HepG2 (cell line): ENCODE measurements around the gene CKS1B. TPM values are rescaled to one million over a fixed set of nuclear protein-coding genes. Genes with fewer than 3 reads are reported as not detected.

ENCODE experiments used
- ATAC-seq: fragments of 200-7000 bp; cut with Tn5 transposase; 3 replicates; pipeline ENCODE4 v1.9.1; 2020; ENCODE audit warnings: mild to moderate bottlenecking, moderate library complexity
- BruUV-seq: library from RNA; stranded (reverse); fragments of 400-500 nt; replicated peaks from 2 replicates; lab custom pipeline; 2021; lab: Mats Ljungman, UMichigan
- CTCF ChIA-PET: fragments of 300-600 bp; formaldehyde crosslinking; extraction: SDS; loops from one replicate; lab custom pipeline; 2021; ENCODE audit warnings: low total read pairs, inconsistent platforms, low intra/inter-chr PET ratio; lab: Yijun Ruan, JAX
- POLR2A ChIA-PET: fragments of 350-600 bp; sonication (Branson Sonifier 250); formaldehyde crosslinking; loops from one replicate; lab custom pipeline; 2020; ENCODE audit warnings: antibody characterized with exemption, inconsistent platforms; lab: Yijun Ruan, JAX
- DNase-seq: peaks from one replicate; pipeline ENCODE4 v3.0.0-alpha.2; 2015; ENCODE audit warnings: low spot score
- FAIRE-seq: peaks from 3 replicates; lab custom pipeline; 2011; peaks lifted over from hg19 to GRCh38; lab: Jason Lieb, UNC
- H2AFZ ChIP-seq: one replicate; pipeline ENCODE4 v1.6.1; 2011; ENCODE audit warnings: low read length, inconsistent platforms
- H3K27ac ChIP-seq: fragments of 300-600 bp; 3 replicates; pipeline ENCODE4 v1.8.0; 2011; ENCODE audit warnings: mixed run types, mild to moderate bottlenecking, mixed read lengths, low read length, inconsistent platforms; ENCODE audit not compliant: insufficient read depth; ENCODE audit errors: extremely low read length
- H3K27me3 ChIP-seq, 2 experiments: fragments of 200-600 bp in 1 of 2; 2 replicates in 1 of 2; 3 replicates in 1 of 2; pipeline versions ENCODE4 v1.6.0 to v1.8.0; 2011; ENCODE audit warnings: low read length in 2 of 2, mild to moderate bottlenecking in 2 of 2, moderate library complexity in 2 of 2, inconsistent platforms in 1 of 2; ENCODE audit not compliant: insufficient read depth in 2 of 2, control insufficient read depth in 1 of 2
- H3K36me3 ChIP-seq, 2 experiments: fragments of 200-600 bp in 1 of 2; replicated peaks in 1 of 2; 2 replicates in 1 of 2; 3 replicates in 1 of 2; pipeline versions ENCODE4 v1.5.1 to v1.8.0; 2011; ENCODE audit warnings: low read length in 2 of 2, inconsistent platforms in 1 of 2; ENCODE audit not compliant: insufficient read depth in 2 of 2, control insufficient read depth in 1 of 2
- H3K4me1 ChIP-seq: 2 replicates; pipeline ENCODE4 v1.5.1; 2012; ENCODE audit warnings: low read length, inconsistent platforms; ENCODE audit not compliant: insufficient read depth
- H3K4me2 ChIP-seq: 2 replicates; pipeline ENCODE4 v1.6.0; 2011; ENCODE audit warnings: low read depth, low read length, inconsistent platforms
- H3K4me3 ChIP-seq, 3 experiments: fragments of 200-600 bp in 1 of 3; sonication (generic), shearing (Covaris generic) in 1 of 3; replicated peaks in 1 of 3; 2 replicates each; pipeline ENCODE4 v1.5.1; 2011 to 2016; ENCODE audit warnings: low read length in 3 of 3, inconsistent platforms in 2 of 3, low read depth in 2 of 3, mild to moderate bottlenecking in 2 of 3, control low read depth in 1 of 3, mixed read lengths in 1 of 3; ENCODE audit not compliant: insufficient read depth in 1 of 3
- H3K79me2 ChIP-seq: one replicate; pipeline ENCODE4 v1.6.1; 2011; ENCODE audit warnings: low read length, inconsistent platforms; ENCODE audit not compliant: insufficient read depth
- H3K9ac ChIP-seq: 2 replicates; pipeline ENCODE4 v1.6.0; 2011; ENCODE audit warnings: mild to moderate bottlenecking, low read depth, low read length, inconsistent platforms; ENCODE audit not compliant: insufficient read depth
- H3K9me3 ChIP-seq: 2 replicates; pipeline ENCODE4 v1.5.1; 2012; ENCODE audit warnings: mild to moderate bottlenecking, low read length
- H4K20me1 ChIP-seq: 2 replicates; pipeline ENCODE4 v1.6.0; 2011; ENCODE audit warnings: inconsistent platforms, mild to moderate bottlenecking, low read length, moderate library complexity; ENCODE audit not compliant: insufficient read depth
- HOXA9 ChIP-seq: sonication (generic); formaldehyde crosslinking; IDR thresholded peaks from 2 replicates; pipeline ENCODE4 v1.8.1; 2022; ENCODE audit warnings: missing genetic modification reagents, mild to moderate bottlenecking, moderate library complexity, borderline replicate concordance
- LCORL ChIP-seq, 2 experiments: fragments of 450-650 bp in 1 of 2; sonication (generic) in 1 of 2; formaldehyde crosslinking in 1 of 2; IDR thresholded peaks; 2 replicates each; pipeline versions ENCODE4 v1.5.0 to v1.6.1; 2017 to 2020; ENCODE audit warnings: antibody characterized with exemption in 1 of 2, missing genetic modification reagents in 1 of 2
- MEF2D ChIP-seq: sonication (generic); formaldehyde crosslinking; IDR thresholded peaks from 2 replicates; pipeline ENCODE4 v1.5.1; 2020; ENCODE audit warnings: mild to moderate bottlenecking, missing genetic modification reagents
- NFE2L1 ChIP-seq: sonication (generic); formaldehyde crosslinking; IDR thresholded peaks from 2 replicates; pipeline ENCODE4 v1.4.0; 2020; ENCODE audit warnings: missing genetic modification reagents, mild to moderate bottlenecking, borderline replicate concordance
- SALL1 ChIP-seq: sonication (generic); formaldehyde crosslinking; IDR thresholded peaks from 2 replicates; pipeline ENCODE4 v1.8.0; 2022; ENCODE audit warnings: mild to moderate bottlenecking, missing genetic modification reagents
- SP5 ChIP-seq: IDR thresholded peaks from 2 replicates; pipeline ENCODE4 v1.6.1; 2016; ENCODE audit warnings: low read depth, borderline replicate concordance
- ZHX1 ChIP-seq: sonication (generic); formaldehyde crosslinking; IDR thresholded peaks from 2 replicates; pipeline ENCODE4 v1.8.1; 2022; ENCODE audit warnings: low read depth, mild to moderate bottlenecking, missing genetic modification reagents
- ZNF616 ChIP-seq: sonication (generic); formaldehyde crosslinking; IDR thresholded peaks from 2 replicates; pipeline ENCODE4 v1.5.0; 2020; ENCODE audit warnings: low read depth, mild to moderate bottlenecking, missing genetic modification reagents
- ZNF713 ChIP-seq: sonication (generic); formaldehyde crosslinking; IDR thresholded peaks from 2 replicates; pipeline ENCODE4 v1.4.0; 2020; ENCODE audit warnings: mild to moderate bottlenecking, missing genetic modification reagents
- ZNF776 ChIP-seq: sonication (generic); formaldehyde crosslinking; IDR thresholded peaks from 2 replicates; pipeline ENCODE4 v1.4.0; 2020; ENCODE audit warnings: mild to moderate bottlenecking, missing genetic modification reagents
- ZNF800 ChIP-seq: sonication (generic); formaldehyde crosslinking; IDR thresholded peaks from 2 replicates; pipeline ENCODE4 v1.4.0; 2020; ENCODE audit warnings: missing genetic modification reagents
- WGBS: methylation state at CpG from one replicate; pipeline ENCODE4 v1.1.6; 2017; ENCODE audit warnings: low lambda C conversion rate; 5-methylcytosine and 5-hydroxymethylcytosine counted together
- in situ Hi-C: cut with HindIII; loops from 2 replicates; pipeline ENCODE4 v1.10.0; 2017; ENCODE audit warnings: low pct_unique_long_range_greater_than_20kb; ENCODE audit not compliant: extremely low pct_ligation_motif_present
- intact Hi-C: fragments of 100-400 bp; cut with micrococcal nuclease; formaldehyde crosslinking; loops from one replicate; pipeline ENCODE4 v1.10.0; 2022; ENCODE audit not compliant: unreplicated experiment
- polyA plus RNA-seq, 8 experiments: library from polyadenylated mRNA; depleted of rRNA in 3 of 8; stranded (reverse) in 7 of 8; unstranded in 1 of 8; fragments of >200 nt; fragmentation: Illumina TruSeq in 4 of 8; extraction: Trizol in 4 of 8; gene quantifications; 2 replicates each; pipeline versions ENCODE4 v1.2.1 to v1.2.3, GENCODE V29; 2011 to 2016; ENCODE audit warnings: low read depth in 4 of 8, missing spikeins in 1 of 8, mixed read lengths in 1 of 8; ENCODE audit not compliant: insufficient read depth in 1 of 8
- total RNA-seq, 5 experiments: library from RNA; depleted of rRNA; stranded (reverse); fragments of >200 nt; fragmentation: Illumina TruSeq; extraction: Trizol; gene quantifications; 2 replicates each; pipeline ENCODE4 v1.2.3, GENCODE V29; 2016; ENCODE audit warnings: low read depth in 1 of 5

Gene CKS1B
- total and polyA plus RNA-seq, 2 of the 13 experiments (the other 11 are each of a cell fraction or from before 2014, with no cell fraction given), result 217 to 222 TPM

DNA sequence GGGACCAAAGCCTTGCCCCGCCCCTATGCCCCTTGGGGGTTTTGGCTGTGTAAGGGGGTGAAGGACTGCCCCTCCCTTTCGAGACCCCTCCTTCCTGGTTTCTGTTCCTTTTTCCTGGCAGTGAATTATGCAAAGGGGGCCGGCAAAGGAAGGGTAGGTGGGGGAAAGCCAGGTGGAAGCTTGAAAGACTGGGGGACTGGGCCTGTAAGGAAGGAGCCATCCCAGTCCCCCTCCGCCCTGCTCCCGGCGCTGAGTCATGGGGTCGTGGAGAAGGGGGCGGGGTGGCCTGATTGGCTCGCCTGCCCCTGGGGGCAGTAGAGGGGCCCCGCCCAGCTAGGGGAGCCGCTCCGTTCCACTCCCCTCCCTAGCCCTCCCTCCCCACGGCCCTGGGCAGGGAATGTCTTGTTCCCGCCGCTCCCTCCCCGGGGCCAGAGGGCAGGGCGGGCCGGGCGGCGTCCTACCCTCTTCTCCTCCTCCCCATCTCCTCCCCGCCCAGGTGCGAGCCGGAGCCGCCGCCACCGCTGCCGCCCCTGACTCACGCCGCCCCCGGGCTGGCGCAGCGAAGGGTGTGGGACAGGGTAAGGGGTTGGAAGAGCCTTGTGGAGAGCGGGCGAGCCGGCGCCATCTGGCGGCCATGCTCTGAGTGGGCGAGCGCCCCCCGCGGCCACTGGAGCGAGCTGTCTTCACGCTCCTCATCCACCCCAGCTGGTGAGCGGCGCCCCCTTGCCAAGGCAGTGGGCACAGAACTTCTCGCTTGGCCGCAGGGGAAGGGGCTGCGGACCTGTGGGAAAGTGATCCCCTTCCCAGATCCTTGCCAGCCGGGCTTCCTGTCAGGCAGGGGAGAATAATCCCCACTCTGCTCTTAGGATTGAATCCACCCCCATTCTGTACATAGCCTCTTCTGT lies 42.8 kb downstream of the CKS1B start:
- peak overlapping the region in 2 of 3 experiments; percentile 48 to 61; a peak in 5 of 6 replicates for H3K4me3 ChIP-seq
- peak; percentile 18 for FAIRE-seq
- no TSS peak for BruUV-seq
- TF ChIP-seq HOXA9 (CRISPR knock-in tag) (no peak), MEF2D (CRISPR knock-in tag) (no peak), ZNF776 (CRISPR knock-in tag) (peak; percentile 86), ZNF713 (no peak), LCORL (IDR thresholded peaks at IDR 0.05) (no peak), LCORL (CRISPR knock-in tag; IDR thresholded peaks at IDR 0.05) (peak; percentile 93), NFE2L1 (no peak), SP5 (CRISPR knock-in tag) (peak; percentile 55; the same call in 1 of the 2 replicates), SALL1 (CRISPR knock-in tag) (peak; percentile 84), ZHX1 (CRISPR knock-in tag) (peak; percentile 74; the same call in 1 of the 2 replicates), ZNF800 (CRISPR knock-in tag) (0 out of 2 replicates have a peak, but pooled peaks have one; percentile 31), ZNF616 (CRISPR knock-in tag) (no peak)

More for the DNA sequence above, 42.8 kb downstream of the CKS1B start:
- Histone ChIP-seq H3K9ac (peak overlapping the region; percentile 32; the same call in 1 of the 2 replicates), H3K79me2 (peaks cover 2% of the 10 kb centered on the region), H3K27ac (peak overlapping the region; percentile 74), H3K4me2 (peak overlapping the region; percentile 79), H4K20me1 (peaks cover 6% of the 10 kb centered on the region; the same call in 1 of the 2 replicates), H3K36me3 (peaks cover 6 to 26% of the 10 kb centered on the region in 2 experiments; a peak in 4 of 5 replicates), H2AFZ (no peak overlapping the region), H3K27me3 (no peaks in the 10 kb centered on the region), H3K4me1 (peaks cover 43% of the 10 kb centered on the region), H3K9me3 (no peaks in the 10 kb centered on the region)
- WGBS, result 32% methylated on average over 6 of the region's 49 CpGs
- ChIA-PET CTCF (interaction anchor here (0.6 to 2.8 kb wide), 17 partner anchors 13 to 111 kb away, joined by 3 to 54 read pairs (median 7); partner anchors contain the start of genes CKS1B, FLAD1, LENEP and PBXIP1), POLR2A (interaction anchor here (0.6 to 8.2 kb wide), 17 partner anchors 9 to 109 kb away, joined by 3 to 90 read pairs (median 7); partner anchors contain the start of genes ADAM15, FLAD1, PBXIP1 and PYGO2)
- peak; percentile 88 for ATAC-seq
- peak; percentile 88 for DNase-seq
- in situ Hi-C loops (no loop called here), intact Hi-C loops (loop anchor here (1.0 kb wide), 3 partner anchors 16 to 111 kb away; partner anchors contain the start of gene SHC1)
